ENCODE results near the gene ARHGAP15.

DNA sequence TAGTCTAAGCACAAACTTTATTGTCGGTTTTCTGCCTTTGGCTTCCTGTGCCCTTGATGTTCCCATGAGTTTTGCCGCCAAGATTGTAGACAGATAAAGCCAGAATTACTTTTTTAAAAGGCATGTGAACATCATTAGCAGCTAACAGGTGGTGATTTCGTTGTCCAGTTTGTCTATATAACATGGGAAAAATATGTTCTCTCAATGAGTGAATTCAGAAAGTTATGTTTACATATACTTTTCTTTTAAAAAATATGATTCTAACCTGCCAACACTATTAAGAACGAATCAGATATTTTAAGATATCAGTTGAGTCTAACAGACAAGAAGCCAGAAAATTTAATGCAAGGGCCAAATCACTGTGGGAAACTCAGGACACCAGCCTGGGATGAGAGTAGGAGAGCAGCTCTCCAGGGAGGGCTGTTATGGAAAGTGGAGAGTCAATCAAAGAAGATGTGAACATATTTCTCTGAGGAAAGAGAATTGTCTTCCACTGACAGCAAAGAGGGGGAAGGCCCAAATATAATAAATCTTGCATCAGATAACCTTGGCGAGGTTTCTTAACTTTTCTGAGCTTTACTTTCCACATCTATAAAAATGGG lies 311.3 kb downstream of the ARHGAP15 start:
- no peak for TF ChIP-seq EZH2 (IDR thresholded peaks at IDR 0.05; ENCODE audit: insufficient read depth, poor library complexity, severe bottlenecking)
- no peak for TF ChIP-seq EZH2phosphoT487 (IDR thresholded peaks at IDR 0.05; ENCODE audit: insufficient read depth, low read depth)
